HG03175 (cell line): ENCODE results near the gene MCC.

ENCODE experiments used
- ATAC-seq: cut with Tn5 transposase; IDR thresholded peaks from one replicate; pipeline ENCODE4 v1.9.1; 2021; ENCODE audit warnings: mild to moderate bottlenecking, moderate library complexity; ENCODE audit not compliant: unreplicated experiment

Gene MCC

DNA sequence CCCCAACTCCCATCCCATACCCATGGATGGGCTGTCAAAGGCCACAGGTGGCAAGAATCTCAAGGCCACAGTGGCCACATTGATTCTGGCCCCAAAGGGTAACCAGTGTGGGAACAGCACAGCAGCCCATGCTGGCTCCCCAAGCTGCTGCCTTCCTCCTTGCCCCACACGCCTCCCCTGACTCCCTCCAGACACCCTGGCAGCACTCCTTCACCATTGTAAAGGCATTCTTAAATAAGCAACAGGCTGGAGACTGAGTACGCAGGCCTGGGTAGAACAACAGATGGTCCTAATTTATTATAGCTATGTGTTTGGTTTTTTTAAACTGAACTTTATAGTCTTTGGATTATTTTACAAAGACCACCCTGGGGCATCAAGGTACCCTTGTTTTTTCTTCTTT, 212.3 kb downstream of the MCC start:
- ATAC-seq: no peak

DNA sequence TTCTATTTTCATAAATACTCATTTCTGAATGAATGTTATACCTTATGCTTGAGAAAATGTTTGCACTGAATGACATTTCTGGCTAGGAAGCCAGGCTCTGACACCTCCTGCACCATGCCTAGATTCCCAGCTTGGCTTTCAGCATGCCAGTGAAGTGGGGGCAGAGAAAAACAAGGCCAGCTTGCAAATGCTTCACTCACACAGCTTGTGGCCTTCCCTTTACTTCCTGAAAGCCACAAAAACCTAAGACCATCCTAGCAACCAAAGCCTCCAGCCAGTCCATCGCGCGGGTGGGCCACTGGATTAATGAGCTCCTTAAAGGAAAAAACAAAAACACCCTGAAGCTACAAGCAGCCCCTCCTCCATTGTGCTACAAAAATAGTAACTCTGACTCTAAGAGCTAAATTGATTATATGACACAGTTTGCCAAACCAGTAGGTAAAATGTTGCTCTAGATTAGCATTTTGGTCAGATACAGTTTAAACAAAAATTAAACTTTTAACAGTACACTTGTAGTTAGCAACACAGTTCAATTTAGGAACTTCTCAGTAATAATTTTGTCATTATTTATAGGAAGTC, 213.3 kb downstream of the MCC start:
- ATAC-seq: no peak

DNA sequence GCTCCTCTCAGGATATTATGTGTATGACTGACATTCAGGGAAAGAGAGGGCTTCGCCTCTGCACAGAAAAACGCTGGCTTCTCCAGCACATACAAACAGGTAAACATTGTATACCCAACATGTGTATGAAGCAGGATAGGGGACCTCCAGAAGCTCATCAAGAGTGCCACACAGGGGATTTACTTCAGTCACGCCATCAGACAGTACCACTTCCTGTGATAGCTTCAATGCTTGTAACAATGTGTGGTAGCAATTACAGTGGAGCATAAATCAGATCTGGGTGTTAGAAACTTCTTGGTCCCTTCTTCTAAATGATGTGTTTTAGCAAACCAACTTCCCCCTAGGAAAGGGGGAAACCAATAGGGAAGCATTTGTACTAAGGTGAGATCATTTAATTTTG, 214.3 kb downstream of the MCC start:
- ATAC-seq: peak; percentile 81

DNA sequence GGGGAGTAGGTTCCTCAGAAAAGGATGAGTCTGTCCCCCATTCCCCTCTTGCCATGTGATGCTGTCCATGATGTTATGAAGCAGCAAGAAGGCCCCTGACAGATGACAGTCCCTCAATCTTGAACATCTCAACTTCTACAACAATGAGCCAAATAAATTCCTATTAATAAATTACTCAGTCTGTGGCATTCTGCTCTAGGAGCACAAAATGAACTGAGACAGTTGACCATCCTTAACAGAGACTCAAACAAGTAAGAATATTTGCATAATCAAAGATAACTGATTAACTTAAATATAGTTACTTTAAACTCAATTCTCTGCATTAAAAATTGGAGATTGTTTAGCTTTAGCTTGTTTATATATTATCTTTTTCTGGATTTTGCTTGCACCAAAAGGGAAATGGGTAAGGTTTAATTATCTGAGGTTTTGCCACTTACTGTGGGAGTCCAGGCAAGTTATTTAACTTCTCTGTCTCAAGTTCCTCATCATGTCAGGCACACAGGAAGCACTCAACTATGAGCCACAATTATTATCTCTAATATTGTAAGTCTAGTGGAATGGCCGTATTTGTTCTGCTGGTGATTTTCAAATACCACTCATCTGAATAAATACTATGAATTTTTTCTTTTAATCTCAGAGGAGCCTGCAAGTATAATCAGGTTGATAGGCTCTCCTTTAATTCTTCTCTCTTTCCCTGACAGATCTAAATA, 216.4 kb downstream of the MCC start:
- peak; percentile 57 for ATAC-seq

DNA sequence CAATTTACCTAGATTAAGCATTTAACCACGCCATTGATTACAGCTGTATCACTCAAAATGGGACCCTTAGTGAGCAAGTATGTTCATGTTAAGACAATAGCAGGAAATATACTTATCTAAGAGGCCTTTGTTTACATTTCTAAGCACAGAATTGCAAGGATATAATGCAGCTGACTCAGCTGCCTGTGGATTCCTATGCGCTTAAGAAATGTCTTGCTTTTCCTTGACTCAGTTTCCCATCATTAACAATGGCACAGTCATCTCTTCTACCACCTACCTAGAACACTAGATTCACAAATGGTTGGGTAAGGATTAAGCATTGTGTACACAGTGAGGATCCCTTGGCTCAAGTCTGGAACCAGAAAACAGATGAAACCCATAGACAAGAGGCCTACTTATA, 217.2 kb downstream of the MCC start:
- no peak for ATAC-seq

DNA sequence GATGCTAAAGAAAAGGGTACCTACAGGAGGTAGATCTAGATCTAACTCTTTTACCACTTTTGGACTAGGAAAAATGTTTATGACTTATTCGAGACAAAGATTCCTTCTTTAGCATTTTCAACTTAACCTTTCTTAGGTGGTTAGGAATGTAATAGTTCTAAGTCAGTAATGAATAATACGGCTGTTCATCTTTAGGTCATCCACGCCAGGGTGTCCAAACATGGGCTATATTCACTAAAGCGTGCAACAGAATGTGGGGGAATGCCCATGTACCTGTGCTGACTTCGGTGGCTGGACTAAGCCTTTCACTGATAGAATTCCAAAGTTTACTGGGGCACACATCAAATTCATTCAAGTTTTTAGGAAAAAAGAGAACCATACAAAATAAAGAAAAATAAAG, 218.2 kb downstream of the MCC start:
- no peak for ATAC-seq

DNA sequence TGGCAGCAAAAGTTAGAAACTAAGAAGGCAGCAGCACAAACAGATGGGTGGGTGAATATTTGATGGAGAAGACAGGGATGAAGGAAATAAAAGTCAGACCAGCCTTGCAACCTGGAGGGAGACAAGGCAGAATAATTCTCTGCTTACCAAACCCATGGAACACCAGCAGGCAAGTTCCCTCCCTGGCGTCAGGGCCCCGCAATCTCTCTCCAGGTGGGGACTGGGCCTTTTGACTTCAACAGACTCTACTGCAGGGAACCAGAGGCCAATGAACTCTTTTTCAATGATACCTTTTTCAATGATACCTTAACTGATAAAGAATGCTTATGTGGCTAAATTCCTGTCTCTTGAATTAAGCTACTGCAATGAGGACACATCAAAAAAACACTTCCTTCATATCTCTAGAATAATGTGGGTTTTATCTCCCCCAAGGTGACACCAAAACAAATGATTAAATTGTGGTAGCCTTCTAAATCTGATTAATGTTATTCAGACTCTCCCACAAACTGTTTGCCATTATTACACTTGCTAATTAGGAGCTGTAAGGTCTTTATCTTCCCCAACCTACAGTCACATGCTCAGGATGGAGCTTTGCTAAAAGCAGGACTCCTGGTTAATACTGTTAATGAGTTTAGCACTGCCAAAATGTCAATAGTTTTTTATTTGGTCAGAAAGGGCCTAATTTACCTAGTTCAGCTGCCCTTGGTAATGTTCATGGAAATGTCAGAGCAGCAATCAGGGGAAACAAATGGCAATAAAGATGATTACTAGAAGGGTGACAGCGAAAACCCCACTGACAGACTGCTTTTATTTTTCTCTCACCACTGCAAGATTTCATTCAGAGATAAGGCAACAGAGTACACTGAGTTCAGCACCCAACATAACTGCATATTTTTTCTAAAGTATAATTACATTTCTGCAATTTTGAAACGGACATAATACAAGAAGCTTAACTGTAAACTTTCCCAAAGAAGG, 218.9 kb downstream of the MCC start:
- ATAC-seq: no peak

DNA sequence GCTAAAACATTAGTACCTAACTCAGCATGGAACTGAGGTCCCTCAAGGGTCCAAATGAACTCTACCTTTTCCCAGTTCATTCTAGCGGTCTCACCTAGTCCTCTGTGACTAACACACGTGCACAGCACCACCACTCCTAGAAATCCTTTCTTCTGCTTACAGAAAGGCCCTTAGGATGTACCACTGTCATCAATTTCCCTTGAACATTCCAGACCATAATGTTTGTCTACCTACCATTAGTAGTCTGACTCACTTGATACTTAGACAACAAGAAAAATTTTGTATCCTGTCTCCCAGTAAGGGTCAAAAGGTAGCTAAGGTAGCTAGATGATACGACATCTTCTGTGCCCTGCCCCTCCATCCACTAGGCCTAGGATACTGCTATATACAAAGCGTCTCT, 220.0 kb downstream of the MCC start:
- no peak for ATAC-seq

DNA sequence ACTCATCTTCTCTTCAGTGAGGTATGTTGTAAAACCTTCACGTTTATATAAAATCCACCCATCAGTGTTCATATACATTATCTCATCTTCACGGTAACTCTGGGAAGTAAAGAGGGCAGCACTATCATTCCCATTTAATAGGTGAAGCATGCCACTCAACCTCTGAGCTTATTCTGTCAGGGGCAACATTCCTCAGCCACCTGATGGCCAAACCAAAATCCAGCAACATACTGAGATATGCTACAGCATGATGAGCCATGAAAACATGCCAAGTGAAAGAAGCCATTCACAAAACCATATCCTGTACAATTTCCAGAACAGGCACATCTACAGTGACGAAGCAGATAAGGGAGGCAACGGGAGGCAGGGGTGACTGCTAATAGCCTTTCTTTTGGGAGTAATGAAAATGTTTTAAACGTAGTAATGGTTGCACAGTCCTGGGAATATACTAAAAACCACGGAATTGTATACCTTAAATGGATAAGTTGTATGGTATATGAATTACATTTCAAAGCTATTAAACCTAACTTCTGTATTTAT, 220.8 kb downstream of the MCC start:
- no peak for ATAC-seq

DNA sequence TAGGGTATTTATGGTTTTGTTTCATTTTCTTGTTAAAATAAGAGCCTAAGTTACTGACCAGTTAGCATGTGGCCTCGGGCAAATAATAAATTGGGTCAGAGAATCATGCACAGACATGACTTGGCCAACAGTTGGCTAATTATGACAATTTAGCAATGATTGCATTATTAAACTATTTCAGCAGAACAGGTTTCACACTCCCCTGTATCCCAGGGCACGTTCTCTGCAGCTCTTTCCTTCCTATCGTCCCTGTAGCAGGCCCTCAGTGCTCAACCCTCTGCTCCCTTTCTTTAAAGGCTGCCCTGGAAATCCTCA, 221.4 kb downstream of the MCC start:
- no peak for ATAC-seq

DNA sequence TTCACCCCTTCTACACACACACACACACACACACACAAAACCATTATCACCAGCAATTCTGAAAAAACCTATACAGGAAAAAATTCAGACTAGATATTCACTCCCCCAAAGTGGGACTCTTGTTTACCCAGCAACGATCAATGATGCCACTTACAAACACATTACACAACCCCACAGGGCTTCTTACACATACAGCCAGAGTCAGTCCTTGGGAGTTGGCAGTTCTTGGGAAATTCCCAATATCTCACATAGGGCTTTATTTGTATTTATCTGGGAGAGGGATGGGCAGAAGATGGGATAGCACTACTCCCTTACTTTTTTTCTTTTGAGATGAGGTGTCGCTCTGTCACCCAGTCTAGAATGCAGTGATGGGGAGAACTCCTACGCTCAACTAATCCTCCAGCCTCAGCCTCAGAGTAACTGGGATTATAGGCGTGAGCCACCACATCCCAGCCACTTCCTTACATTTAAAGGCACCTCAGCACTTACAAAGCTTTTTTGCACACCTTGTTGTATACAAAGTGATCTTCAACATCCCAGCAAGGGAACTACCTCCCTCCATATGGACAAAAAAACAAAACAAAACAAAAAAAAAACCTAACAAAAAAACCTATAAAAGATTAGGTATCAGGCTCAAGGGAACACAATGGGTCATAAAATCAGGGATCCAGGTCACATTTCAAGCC, 221.9 kb downstream of the MCC start:
- ATAC-seq: no peak

DNA sequence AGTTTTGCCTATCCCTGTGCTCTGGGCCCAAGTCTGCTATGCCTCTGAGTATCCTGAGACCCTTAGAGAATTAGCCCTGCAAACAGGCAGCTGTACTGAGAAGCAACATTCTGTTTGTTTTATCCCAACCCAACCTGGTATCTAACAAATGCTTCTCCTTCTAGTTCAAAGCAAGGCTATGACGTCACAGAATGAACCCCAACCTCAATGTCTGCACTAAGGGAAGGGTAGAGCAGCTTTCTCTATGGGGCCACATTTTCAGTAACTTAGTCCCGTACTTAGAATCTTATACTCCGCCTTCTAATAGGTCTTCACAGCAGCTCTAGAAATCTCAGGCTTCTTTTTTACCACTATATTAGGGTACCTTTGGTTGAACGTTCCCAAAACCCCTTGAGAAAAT, 223.1 kb downstream of the MCC start:
- no peak for ATAC-seq

DNA sequence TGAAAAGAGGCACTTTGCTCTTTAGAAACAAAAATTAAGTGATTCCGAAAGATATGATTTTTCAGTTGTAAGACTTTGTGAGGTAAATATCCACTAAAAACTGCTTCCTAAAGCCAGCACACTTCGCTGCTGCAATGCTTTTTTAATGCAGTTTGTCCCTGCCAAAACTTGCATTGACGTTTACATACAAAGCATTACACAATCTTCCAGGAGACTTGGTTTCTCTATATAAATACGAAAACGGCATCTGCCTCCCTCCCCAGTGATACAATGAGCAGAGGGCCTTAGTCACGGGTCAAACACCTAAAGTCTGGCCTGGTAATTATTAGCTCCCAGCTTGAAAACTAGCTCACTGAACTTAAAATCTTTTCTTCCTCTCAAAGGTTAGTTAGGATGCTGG, 224.2 kb downstream of the MCC start:
- ATAC-seq: no peak

DNA sequence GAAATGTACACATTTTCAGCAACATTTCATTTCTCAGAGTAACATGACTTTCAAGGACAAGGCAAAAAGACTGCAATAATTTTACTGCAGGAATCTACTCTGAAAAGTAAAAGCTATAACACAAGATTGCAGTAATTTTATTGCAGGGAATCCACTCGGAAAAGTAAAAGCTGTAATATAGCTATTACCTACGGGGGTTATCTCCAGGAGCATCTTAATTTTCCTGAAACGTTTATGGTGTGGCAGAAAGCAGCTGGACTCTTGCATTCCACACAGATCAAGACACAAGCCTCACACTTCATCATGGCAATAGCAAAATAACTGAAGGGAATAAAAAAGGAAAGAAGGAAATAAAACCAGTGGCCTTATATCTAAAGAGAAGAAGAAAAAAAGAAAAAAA, 224.7 kb downstream of the MCC start:
- ATAC-seq: no peak

DNA sequence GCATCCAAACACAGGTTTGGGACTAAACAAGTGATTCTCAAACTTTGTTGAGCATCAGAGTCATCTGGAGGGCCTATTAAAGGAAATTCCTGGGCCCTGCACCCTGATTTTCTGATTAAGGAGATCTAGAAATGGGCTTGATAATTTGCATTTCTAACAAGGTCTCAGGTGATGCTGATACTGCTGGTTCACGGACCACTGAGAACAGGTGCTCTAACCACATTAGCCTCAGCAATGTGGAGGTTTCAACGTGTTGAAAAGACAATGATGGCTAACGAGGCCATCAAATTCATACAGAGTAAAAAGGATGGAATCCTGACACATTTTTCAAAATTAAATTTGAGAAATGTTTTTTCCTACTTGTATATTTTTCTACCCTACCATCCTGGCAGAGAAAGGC, 225.6 kb downstream of the MCC start:
- no peak for ATAC-seq

DNA sequence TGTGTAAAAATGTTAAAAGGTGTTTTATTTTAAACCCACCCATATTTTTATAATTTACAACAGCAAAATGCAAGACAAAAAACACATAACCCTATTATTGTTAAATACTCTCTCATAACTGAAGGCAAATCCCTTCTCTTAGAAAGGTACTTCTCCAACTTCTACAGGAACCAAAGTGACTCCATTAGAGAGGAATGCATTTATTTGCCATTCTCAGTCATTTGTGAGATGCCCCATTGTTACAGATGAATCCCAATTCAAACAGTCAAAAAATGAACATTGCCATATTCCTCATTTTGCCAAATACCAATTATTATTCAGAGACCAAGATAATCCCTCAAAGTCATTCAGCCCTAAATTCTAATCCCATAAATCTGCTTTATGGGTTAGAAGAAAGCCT, 229.2 kb downstream of the MCC start:
- no peak for ATAC-seq

DNA sequence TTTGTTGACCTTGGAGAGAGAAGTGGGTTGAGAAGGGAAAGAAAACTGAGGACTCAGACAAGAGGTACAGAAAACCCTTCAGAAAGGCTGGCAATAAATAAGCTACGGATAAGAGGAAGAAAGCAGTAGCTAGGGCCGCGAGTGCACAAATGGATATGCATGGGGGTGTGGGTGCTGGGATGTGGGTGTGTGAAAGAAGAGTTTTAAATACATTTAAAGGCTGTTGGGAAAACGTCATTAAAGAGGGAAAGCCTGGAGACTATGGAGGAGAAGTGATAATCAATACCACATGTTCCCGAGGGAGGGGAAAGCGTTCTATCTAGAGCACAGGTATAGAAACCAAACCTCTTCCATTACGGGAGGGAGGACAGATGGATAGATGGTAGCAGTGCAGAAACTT, 230.7 kb downstream of the MCC start:
- no peak for ATAC-seq

DNA sequence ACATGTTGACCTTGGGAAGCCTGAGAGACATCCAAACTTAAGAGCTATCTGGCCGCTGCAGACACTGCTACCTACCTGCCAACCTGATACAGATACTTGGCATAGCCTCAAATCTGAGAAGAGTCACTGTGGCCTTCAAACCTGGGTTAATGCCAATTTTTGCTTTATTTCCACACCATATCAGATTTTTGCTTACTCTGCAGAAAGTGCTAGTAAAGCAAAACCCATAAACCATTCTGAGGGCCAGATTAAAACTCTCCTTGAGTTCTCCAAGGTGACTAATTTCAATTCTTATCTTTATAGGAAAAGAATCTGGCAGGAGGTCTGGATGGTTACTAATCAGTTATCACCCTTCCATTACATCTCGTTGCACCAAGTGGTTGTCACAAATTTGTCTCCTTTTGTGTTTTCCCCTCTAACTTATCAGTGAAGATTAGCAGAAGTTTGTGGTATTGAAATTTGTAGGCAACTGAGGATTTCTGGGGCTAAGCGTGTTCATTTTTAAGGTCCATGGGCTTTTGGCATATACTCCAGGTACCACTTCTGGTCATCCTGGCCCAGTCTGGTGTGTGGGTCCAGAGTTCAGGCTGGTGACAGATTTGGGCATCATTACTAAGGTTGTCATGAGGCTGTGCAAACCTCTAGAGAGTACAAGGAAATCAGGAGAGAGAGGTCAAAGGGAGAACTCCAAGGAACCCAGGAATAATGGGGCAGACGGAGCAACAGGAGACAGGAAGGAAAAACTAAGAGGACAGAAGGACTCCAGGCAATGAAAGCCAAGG, 231.4 kb downstream of the MCC start:
- no peak for ATAC-seq

DNA sequence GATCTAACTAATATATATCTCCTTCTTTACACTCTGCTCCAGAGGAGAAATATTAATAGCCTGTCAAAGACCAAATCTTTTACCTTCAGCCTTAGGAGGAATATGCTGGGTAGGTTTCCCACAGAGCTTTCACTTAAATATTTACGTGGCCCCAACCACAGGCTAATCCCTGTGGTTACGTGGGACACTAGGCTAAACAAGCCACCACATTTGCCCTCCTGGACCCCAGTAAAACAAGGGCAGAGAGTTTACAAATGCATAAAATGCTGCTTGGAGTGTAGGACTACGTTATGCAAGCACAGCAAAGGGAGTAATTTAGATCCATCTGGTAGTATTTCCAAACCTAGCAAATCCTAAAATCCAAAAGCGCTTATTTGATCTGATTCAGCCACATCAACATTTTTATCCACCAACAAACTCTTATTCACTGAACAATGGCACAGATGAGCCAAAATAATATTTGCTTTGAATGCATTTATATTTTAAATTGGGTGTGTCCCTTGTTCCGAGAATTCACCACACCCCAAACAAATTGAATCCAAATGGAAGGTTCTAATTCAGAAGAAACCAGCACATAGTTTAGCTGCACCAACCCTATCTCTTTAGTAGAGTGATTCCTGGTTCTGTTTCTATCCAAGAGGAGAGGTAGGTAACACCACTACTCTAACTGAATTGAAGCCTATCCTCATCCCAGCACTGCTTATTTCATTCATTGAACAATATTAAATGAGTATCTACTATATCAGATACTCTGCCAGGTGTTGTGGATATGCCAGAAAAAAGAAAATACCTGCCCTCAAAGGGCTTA, 232.5 kb downstream of the MCC start:
- ATAC-seq: no peak

DNA sequence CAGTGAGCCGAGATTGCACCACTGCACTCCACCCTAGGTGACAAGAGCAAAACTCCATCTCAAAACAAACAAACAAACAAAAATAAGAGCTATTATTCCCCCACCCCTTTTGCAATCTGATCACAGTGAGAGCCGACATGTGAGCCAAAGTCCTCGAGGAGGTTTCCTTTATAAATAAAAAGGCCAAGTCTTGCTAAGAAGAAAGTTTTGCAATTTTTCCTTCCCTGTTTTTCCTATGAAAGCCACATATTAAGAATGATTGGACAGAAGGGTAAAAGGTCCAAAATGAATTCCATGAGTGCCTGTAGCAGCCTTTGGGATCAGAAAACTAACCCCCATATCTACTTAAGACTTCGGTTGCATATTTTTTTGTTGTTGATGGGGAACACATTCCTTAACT, 233.1 kb downstream of the MCC start:
- ATAC-seq: no peak
